Suppressor macrophage (primary cell): ENCODE data around the gene SCRT2.
"Not testable (repeated sequence)": the region's sequence is repeated elsewhere in the genome, so short reads cannot be mapped to it uniquely, and the experiment has no call there.

ENCODE experiments used
- DNase-seq, 4 experiments: peaks; one replicate each; pipeline ENCODE4 v3.0.0-alpha.2; 2020 to 2022

Gene SCRT2

GRCh38 chr20:652615-653109, 22.9 kb downstream of the SCRT2 start:
- DNase-seq, result peak in 1 of 4 experiments; percentile 11

GRCh38 chr20:651713-652614, 23.6 kb downstream of the SCRT2 start:
- DNase-seq, result peak in 3 of 4 experiments; percentile 34 to 44 (median 43)

GRCh38 chr20:650954-651353, 24.6 kb downstream of the SCRT2 start:
- peak in 3 of 4 experiments; percentile 36 to 54 (median 42) for DNase-seq

- DNase-seq, result no peak
Measured at GRCh38 chr20:650281-650680, 25.3 kb downstream of the SCRT2 start.

DNA sequence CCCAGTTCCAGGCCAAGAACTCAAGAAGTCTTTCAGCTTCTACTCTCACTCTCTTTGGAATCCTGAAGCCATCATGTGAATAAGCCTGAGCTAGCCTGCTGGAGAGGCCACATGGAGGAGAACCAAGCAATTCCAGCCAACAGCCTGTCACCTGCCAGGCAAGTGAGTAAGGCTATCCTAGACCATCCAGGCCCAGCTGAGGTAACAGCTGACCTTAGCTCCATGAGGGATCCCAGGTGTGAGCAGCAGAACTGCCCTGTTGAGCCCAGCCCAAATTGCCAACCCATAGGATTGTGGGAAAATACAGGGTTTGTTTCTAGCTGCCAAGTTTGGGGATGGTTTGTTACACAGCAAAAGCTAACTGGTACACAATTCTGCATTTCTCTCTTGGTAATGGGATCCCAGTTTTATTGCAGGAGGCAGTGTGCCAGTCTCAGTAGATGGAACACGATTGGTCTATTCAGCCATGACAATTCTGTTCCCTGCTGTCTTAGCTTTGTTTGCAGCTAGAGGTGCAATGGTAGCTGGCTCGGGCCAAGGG, 28.1 kb downstream of the SCRT2 start:
- DNase-seq, result no peak

DNA sequence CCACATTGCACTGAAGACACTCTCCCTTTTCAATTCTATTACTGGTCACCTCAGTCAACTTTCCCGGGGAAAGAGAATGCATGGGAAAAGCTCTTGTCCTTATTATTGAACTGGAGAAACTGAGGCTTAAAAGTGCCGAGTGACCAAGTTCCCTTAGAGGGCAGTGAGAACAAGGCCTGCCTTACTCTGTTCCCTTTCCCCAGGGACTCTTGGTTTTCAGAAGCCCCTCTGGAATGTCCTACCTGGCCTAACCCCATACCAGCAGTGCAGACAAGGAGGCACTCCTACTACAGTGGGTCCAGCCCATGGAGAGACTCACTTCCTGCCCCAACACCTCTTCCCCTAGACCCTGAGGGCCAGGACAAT, 28.8 kb downstream of the SCRT2 start:
- DNase-seq, result no peak

DNA sequence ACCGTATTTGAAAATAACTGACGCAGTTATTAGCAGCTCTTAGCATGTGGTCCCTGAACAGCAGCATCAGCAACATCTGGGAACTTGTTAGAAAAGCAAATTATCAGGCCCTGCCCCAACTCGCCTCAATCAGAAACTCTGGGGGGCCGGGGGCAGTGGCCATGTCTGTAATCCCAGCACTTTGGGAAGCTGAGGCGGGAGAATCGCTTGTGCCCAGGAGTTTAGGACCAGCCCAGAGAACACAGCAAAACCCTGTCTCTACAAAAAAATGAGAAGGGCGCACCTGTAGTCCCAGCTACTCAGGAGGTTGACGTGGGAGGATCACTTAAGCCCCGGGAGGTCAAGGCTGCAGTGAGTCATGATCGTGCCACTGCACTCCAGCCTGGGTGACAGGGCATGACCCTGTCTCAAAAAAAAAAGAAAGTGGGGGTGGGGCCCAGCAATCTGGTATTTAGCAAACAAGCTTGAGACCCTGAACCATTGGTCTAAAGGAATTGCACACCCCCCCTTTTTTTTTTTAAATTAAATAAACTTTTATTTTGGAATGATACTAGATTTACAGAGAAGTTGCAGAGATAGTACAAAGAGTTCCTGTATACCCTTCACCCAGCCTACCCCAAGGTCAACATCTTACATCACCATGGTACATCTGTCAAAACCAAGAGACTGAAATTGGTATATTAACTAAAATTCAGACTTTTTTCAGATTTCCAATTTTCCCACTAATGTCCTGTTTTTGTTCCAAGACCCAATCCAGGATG, 29.3 kb downstream of the SCRT2 start:
- DNase-seq, result peak in 2 of 4 experiments; percentile 17 to 30

DNA sequence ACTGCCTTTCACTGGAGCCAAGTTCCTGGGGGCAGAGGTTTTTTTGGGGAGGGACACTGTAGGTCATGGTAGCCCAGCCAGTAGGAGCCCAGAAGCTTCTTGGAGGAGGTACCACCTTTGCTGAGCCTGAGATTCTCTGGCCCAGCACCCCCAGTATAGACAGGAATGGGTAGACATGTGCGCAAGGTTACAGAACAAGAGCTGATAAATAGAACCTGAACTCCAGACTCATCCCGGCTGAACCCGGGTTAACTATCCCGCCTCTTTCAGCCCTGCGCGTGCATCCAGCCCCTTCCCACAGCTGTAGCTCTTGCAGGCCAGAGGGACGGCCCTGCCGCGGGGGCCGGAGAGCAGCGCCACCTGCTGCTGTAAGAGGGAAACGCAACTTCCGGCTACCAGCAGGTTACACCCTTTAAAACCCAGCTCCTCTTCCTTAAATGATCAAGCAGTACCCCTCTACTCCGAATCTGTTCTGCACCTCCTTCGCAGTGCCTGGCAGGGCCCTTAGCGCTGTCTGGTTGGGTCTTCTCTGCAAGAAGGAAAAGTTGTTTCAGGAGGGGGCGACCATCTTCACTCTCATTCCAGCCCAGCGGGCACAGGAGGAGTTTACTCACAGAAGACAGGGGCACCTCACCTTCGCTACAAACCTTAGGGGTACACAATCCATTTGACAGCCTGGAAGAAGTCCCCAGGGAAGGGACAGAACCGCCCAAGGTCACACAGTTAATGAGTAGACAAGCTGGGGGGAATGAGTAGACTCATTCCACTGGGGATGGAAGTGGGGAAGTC, 30.1 kb downstream of the SCRT2 start:
- peak; percentile 75 to 86 (median 82) for DNase-seq

DNA sequence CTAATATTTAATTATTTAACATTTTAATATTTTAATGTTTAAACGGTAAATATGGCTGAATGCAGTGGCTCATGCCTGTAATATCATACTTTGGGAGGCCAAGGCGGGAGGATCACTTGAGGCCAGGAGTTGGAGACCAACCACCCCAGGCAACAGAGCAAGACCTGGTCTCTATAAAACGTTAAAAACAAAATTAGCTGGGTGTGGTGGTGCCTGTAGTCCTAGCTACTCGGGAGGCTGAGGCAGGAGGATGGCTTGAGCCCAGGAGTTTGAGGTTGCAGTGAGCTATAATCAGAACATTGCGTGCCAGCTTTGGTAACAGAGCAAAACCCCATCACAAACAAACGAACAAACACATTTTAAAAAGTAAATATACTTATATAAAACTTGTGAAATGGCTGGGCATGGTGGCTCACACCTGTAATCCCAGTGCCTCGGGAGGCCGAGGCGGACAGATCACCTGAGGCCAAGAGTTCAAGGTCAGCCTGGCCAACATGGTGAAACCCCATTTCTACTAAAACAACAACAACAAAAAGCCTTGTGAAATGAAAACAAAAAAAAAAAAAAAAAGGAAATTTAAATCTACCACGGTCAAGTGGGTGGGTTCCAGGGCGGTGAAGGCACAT, 30.8 kb downstream of the SCRT2 start:
- DNase-seq, result no peak

DNA sequence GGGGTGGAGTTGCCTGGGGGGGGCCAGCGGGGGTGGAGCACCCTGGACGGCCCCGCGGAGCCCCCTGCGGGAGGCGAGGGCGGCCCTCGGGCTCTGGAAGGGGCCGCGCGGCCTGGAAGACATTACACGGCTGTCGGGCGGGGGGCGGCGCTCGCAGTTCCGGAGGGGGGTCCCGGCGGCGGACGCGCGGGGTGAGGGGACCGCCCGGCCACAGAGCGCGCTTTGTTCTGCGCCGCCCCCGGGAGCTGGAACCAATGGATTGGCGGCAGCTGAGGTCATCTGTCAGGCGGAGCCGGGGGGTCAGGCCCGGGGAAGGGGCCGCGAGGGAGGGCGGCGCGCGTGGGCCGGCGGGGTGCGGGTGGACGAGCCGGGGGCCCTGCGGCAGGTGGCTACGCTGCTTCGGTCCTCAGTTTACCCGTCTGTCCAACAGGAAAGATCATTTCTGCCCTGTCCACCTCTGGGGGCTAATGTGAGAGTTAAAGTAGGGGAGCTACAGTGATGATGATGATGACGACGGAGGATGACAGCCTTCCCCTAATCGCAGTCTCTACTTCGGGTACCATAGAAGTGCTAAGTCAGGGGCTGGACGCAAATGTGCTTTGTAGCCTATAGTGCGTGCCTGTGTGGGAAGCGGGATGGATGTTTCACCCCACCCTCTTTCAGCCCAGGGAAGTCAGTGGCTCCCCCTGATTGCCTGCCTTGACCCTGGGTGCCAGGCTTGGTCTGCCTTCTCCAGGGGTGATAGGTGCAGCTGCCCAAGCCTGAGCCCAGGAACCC, 33.0 kb downstream of the SCRT2 start:
- no peak for DNase-seq

GRCh38 chr20:642013-642397, 33.6 kb downstream of the SCRT2 start:
- DNase-seq, result not testable (repeated sequence)

GRCh38 chr20:641516-641875, 34.1 kb downstream of the SCRT2 start:
- DNase-seq, result no peak

DNA sequence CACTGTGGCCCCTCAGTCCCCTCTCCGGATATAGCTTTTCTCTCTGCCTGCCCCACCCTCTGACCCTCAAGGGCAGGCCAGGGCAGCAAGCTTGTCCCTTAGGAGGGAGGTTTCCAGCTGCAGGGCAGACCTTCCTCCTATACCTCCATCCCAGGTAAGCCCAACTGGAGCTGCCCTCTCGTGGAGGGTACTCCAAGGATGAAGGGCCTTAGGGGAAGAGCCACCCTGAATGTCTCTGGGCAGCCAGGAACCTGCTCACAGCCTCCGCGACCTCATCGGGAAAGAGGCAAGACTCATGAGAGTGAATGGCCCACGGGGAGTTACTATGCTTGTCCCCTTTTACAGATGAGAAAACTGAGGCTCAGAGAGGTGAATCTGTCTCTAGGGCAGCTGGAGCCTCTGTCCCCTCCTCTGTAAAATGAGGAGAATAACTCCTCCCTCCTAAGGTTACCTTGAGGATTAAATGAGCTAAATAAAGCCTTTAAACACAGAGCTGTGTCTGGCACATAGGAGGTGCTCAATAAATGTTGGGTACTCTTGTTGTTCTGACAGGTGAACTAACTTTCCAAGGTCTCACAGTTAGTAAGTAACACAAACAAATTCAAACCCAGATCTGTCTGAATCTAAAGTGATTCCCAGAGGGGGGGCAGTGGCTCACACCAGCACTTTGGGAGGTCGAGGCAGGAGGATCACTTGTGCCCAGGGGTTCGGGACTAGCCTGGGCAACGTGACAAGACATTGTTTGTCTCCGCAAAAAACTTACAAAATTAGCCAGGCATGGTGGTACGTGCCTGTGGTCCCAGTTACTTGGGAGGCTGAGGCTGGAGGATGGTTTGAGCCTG, 34.7 kb downstream of the SCRT2 start:
- no peak for DNase-seq

DNA sequence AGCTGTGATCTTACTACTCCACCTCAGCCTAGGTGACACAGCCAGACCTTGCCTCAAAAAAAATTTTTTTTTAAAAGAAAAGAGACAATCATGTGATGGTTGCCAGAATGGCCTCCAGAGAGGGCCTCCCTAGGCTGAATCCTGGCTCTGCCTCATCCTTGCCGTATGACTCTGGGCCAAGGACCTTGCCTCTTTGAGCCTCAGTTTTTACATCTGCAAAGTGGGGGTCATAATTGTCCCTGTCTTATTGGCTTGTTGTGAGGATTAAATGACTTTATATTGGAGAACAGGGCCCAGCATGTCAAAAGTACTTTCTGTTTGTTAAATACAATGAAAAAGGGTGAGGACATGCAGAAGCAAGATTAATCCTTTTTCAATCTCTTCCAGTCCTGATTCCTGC, 37.0 kb downstream of the SCRT2 start:
- no peak for DNase-seq

DNA sequence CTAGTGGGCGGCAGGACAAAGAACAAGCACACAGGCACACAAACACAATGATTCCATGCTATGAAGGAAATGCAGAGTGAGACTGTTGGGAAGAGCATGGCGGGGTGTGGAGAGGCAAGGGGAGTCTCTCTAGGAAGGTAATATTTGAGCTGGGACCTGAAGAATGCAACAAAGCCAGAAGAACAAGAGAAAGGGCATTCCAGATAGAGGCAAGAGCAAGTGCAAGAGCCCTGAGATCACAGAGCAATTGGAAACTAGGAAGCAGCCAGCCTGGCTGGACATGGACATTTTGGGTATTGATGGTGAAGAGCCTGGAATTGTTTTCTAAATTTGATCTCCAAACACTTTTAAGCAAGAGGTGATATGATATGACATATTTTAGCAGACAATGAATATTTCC, 38.0 kb downstream of the SCRT2 start:
- no peak for DNase-seq

GRCh38 chr20:635893-636338, 39.7 kb downstream of the SCRT2 start:
- DNase-seq, result no peak

- no peak for DNase-seq
Measured at GRCh38 chr20:635028-635892, 40.3 kb downstream of the SCRT2 start.

- no peak for DNase-seq
Measured at GRCh38 chr20:634148-634925, 41.3 kb downstream of the SCRT2 start.
